GDM1 (cell line): ENCODE results near the gene PTPN5.

Experiments used
- DNase-seq: peaks from one replicate; lab custom pipeline; 2025; lab: John Stamatoyannopoulos, UW

Gene PTPN5

GRCh38 chr11:18773104-18773503 is 18.5 kb downstream of the PTPN5 start:
- no peak for DNase-seq

DNA sequence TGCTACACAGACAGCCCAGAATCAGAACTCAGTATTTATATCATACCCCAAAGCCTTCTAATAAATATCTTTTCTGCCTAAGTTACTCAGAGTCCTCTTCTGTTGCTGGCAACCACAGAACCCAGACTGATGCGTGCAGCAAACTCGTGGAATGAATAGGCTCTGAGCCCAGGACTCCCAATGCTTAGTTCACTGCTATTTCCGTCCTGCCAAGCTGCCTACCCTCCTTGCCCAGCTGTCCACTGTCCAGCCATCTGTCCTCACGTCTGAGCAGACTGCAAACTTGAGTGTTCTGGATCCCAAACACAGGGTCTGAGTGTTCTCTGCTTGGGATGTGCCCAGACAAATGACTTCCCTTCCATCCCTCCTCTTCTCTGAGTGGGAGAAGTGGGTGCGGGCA is 19.4 kb downstream of the PTPN5 start:
- no peak for DNase-seq

- no peak for DNase-seq
Measured at GRCh38 chr11:18771266-18772035, 20.1 kb downstream of the PTPN5 start.

- DNase-seq, result no peak
Measured at GRCh38 chr11:18770479-18771125, 21.0 kb downstream of the PTPN5 start.

DNA sequence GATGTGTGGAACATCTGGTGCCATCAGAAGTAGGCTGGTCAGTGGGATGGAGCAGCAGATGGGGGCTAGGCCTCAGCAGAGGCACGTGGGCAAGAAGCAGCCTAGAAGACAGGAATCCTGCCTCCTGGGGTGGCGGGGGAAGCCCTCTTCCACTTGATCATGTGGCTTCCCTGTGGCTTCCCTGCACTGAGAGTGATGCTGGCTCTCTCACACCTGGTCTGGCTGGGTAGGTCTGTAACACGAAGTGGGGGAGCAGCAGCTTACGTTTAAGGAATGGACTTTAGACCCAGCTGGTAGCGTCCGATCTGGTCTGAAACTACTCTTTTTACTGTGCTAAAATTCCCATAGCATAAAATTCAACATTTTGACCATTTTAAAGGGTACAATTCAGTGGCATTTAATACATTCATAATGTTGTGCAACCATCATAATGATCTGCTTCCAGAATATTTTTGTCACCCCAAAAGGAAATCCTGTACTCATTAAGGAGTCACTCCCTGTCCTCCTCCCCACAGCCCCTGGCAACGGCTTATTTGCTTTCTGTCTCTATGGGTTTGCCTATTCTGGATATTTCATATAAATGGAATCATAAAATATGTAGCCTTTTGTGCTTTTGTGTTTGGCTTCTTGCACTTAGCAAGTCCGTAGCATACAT is 21.7 kb downstream of the PTPN5 start:
- DNase-seq, result no peak

GRCh38 chr11:18768978-18769377 is 22.6 kb downstream of the PTPN5 start:
- no peak for DNase-seq

GRCh38 chr11:18768472-18768901 is 23.1 kb downstream of the PTPN5 start:
- DNase-seq, result no peak

DNA sequence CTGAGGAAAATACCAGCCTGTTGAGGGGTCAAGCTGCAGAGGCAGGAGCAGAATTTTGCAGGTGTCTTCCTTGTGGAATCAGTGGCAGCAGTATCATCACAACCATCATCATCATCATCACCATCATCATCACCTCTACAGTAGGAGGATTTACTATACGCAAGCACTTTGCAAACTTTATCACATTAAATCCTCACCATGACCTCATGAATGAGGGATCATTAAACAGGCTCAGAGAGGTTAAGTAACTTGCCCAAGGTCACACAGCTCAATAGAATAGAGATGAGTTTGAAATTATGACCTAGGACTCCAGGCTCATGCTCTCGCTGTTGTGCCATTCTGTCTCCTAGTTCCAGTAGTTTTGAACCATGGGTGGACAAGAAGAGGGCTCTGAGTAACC is 25.6 kb downstream of the PTPN5 start:
- DNase-seq, result no peak

- no peak for DNase-seq
Measured at GRCh38 chr11:18765554-18765953, 26.0 kb downstream of the PTPN5 start.

DNA sequence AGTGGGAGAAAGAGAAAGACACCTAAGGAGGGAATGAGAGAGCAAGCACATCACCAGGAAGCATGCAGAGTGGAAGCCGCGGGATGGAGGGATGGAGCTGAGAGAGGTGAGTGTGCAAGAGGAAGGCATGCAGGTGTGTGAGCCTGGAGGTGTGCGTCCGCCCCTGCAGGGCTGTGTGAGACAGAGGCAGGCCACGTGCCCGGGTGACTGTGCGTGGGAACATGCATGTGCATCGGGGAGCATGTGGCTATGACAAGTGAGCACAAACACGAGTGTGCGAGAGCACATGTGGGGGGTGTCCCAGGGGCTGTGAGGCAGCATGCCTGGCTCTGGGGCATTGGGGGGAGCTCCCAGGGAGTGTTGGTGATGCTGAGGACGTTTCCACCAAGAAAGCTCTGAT is 29.9 kb downstream of the PTPN5 start:
- DNase-seq, result no peak

- DNase-seq, result no peak
Measured at GRCh38 chr11:18761144-18761543, 30.5 kb downstream of the PTPN5 start.

DNA sequence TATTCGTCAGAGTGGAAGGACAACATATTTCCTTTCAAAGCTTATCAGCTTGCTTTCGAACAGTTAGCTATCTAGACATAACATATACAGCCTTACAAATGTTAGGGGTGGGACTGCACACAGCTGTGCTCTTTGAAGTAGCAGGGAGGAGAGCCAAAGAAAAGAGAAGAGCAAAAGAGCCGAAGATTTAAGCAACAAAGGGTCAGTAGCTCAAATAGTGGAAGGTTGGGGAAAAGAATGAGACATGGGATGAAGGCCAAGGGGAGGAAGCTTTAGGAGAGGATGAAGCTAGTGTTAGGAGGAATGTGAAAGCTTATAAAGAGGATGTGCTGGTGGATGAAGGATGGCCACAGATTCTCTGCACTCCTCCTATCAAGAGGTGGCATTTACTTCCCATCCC is 33.8 kb downstream of the PTPN5 start:
- DNase-seq, result no peak

DNA sequence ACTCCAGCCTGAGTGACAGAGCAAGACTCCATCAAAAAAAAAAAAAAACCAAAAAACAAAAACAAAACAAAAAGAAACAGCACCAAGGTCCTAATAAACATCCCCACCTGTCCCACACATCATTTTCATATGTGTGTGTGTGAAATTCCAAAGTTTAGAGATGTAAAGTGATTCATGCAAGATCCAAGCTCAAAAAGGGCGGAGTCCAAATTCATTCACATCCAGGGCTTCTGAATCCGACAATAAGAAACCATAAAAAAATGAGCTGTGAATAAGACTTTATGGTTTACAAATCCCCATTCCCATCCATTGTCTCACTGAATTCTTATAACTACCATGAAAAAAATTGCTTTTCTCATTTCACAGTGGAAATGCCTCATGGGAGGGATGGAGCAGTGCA is 34.7 kb downstream of the PTPN5 start:
- DNase-seq, result no peak

- no peak for DNase-seq
Measured at GRCh38 chr11:18754308-18754707, 37.3 kb downstream of the PTPN5 start.

GRCh38 chr11:18752502-18752901 is 39.1 kb downstream of the PTPN5 start:
- DNase-seq, result no peak

- DNase-seq, result no peak
Measured at GRCh38 chr11:18750944-18751343, 40.7 kb downstream of the PTPN5 start.

- DNase-seq, result peak; percentile 12
Measured at GRCh38 chr11:18749681-18750319, 41.8 kb downstream of the PTPN5 start.

DNA sequence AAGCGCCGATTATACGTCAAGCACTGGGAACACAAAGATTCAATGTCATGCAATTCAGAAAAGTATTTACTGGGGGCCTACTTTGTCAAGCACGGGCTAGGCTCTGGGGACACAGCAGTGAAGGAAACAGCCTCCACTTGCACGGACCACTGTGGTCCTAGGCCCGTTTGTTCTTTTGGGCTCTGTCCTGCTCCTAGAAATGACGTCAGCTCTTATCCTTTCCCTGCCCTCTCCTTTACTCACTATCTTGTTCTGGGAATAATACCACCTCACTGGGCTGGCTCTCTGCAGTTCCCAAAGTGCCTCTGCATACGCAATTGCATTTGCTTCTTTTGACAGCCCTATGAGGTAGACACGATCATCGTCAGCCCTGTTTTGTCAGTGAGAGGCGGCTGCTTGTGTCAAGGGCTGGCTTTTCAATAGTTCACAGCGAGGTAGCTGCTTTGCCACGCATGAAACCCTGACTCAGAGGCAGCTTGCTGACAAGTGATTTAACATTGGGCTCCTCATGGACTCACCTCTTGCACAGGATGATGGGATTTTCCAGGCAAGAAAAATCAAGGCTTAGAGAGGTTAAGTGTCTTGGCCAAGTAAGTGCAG is 42.7 kb downstream of the PTPN5 start:
- DNase-seq, result no peak

DNA sequence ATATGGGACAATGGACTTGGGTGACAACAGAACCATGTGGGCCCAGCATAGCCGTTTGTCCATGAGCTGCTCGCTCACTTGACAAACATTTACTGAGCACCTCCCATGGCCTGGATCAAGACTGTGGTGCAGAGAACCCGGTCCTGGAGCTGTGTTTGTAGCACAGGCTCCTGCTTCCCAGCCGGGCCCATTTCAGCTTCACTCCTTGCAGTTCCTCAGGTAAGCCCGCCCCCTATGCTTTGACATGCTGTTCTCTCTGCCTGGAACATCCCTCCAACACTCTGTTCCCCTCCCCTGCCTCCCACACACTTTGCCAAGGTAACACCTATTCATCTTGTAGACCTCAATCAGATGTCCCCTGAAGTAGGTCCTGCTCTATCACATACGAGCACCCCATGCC is 46.3 kb downstream of the PTPN5 start:
- no peak for DNase-seq

GRCh38 chr11:18743900-18744514 is 47.6 kb downstream of the PTPN5 start:
- no peak for DNase-seq

DNA sequence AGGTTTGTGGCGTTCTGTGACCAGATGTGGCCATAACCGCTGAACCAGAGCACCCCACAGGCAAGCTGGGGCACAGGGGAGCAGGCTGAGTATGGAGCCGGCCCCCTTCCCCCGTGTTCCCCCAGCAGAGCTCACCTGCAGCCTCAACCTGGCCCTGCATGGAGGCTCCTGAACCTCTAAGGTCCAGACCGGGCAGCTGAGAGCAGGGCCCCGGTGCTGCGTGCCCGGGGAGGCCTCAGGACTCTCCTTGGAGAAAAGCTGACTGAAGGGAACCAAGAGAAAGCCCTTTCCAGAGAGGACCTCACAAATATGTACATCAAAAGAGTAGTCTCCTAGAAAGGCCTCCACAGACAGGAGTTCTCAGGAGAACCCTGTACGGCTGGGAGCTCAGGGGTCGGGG is 48.2 kb downstream of the PTPN5 start:
- DNase-seq, result no peak

GRCh38 chr11:18741783-18742182 is 49.8 kb downstream of the PTPN5 start:
- DNase-seq, result no peak
